Choroid plexus epithelial cell (primary cell): ENCODE data around the gene MBOAT2.
A peak's percentile ranks its signal among the peaks of the same experiment; 100 is the strongest.

Experiments used
- DNase-seq: peaks from one replicate; pipeline ENCODE4 v3.0.0-alpha.2; 2010; ENCODE audit warnings: low read depth
- H3K4me3 ChIP-seq: 2 replicates; pipeline ENCODE4 v1.5.1; 2011; ENCODE audit warnings: low read depth, mild to moderate bottlenecking, control low read depth, low read length, moderate library complexity
- CTCF ChIP-seq: conservative IDR thresholded peaks from 2 replicates; pipeline ENCODE4 v1.5.1; 2011; ENCODE audit warnings: low read depth, mild to moderate bottlenecking, control low read depth, inconsistent platforms, low read length, moderate library complexity

MBOAT2 gene

GRCh38 chr2:8858264-8858663 is 145.2 kb downstream of the MBOAT2 start:
- H3K4me3 ChIP-seq: no peak overlapping the region
- DNase-seq: no peak
- no peak for TF ChIP-seq CTCF

GRCh38 chr2:8857709-8858108 is 145.8 kb downstream of the MBOAT2 start:
- H3K4me3 ChIP-seq: no peak overlapping the region
- DNase-seq: peak; percentile 72
- TF ChIP-seq CTCF: no peak

GRCh38 chr2:8856176-8856575 is 147.3 kb downstream of the MBOAT2 start:
- no peak for DNase-seq
- TF ChIP-seq CTCF: no peak
- no peak overlapping the region for H3K4me3 ChIP-seq

GRCh38 chr2:8855010-8855409 is 148.5 kb downstream of the MBOAT2 start:
- DNase-seq: no peak
- TF ChIP-seq CTCF: no peak
- no peak overlapping the region for H3K4me3 ChIP-seq

- DNase-seq: no peak
- H3K4me3 ChIP-seq: no peak overlapping the region
- TF ChIP-seq CTCF: no peak
These were observed 150.1 kb downstream of the MBOAT2 start for GRCh38 chr2:8853426-8853825.

- no peak for DNase-seq
- H3K4me3 ChIP-seq: no peak overlapping the region
- TF ChIP-seq CTCF: no peak
These were observed 151.5 kb downstream of the MBOAT2 start for GRCh38 chr2:8851811-8852560.

- H3K4me3 ChIP-seq: no peak overlapping the region
- TF ChIP-seq CTCF: no peak
- DNase-seq: no peak
These were observed 152.5 kb downstream of the MBOAT2 start for GRCh38 chr2:8850845-8851487.
